ENCODE results near the gene MINDY1.
A peak's percentile ranks its signal among the peaks of the same experiment; 100 is the strongest.

The MINDY1 gene

GRCh38 chr1:151006327-151007052, at the start of gene MINDY1:
MINDY1 (minus strand) TSS chr1:151006902; CDS start chr1:151002617, 4,285 bp downstream.
- no peak for DNase-seq (ENCODE audit: low read depth, low spot score)
- H3K27ac ChIP-seq = peak within 1 kb of the TSS; percentile 84
- peak within 1 kb of the TSS; percentile 85 for H3K9ac ChIP-seq (ENCODE audit: insufficient read length)
- no peaks in the 10 kb centered on the region for H3K9me3 ChIP-seq (ENCODE audit: low read depth, low read length)
- TF ChIP-seq FOXP2 (optimal IDR thresholded peaks at IDR 0.05; ENCODE audit: control extremely low read depth, extremely low read length, insufficient read depth) (no peak), EZH2 (IDR thresholded peaks at IDR 0.05) (no peak), POLR2AphosphoS5 (IDR thresholded peaks at IDR 0.05; ENCODE audit: borderline replicate concordance, low read depth, low read length) (peak; percentile 52; the same call in 1 of the 2 replicates)
- peak within 1 kb of the TSS; percentile 94 for H3K4me3 ChIP-seq
- 0 out of 2 replicates have a peak, but pooled peaks cover 4% of the 10 kb centered on the region for H3K36me3 ChIP-seq (ENCODE audit: insufficient read depth, low read length)

GRCh38 chr1:151056149-151056548, 49.4 kb upstream of the MINDY1 start:
- peaks cover 43% of the 10 kb centered on the region for H3K36me3 ChIP-seq (ENCODE audit: insufficient read depth, low read length)
- H3K9me3 ChIP-seq (ENCODE audit: low read depth, low read length) = no peaks in the 10 kb centered on the region
- TF ChIP-seq POLR2AphosphoS5 (IDR thresholded peaks at IDR 0.05; ENCODE audit: borderline replicate concordance, low read depth, low read length) (no peak), EZH2 (IDR thresholded peaks at IDR 0.05) (no peak), FOXP2 (optimal IDR thresholded peaks at IDR 0.05; ENCODE audit: control extremely low read depth, extremely low read length, insufficient read depth) (no peak)
- no peak overlapping the region for H3K4me3 ChIP-seq
- DNase-seq (ENCODE audit: low read depth, low spot score) = no peak
- no peak overlapping the region for H3K9ac ChIP-seq (ENCODE audit: insufficient read length)
- no peak overlapping the region for H3K27ac ChIP-seq

- no peak for TF ChIP-seq EZH2 (IDR thresholded peaks at IDR 0.05)
- TF ChIP-seq POLR2AphosphoS5 (IDR thresholded peaks at IDR 0.05; ENCODE audit: borderline replicate concordance, low read depth, low read length) = no peak
- no peak for TF ChIP-seq FOXP2 (optimal IDR thresholded peaks at IDR 0.05; ENCODE audit: control extremely low read depth, extremely low read length, insufficient read depth)
- Histone ChIP-seq H3K4me3 (no peak overlapping the region), H3K27ac (no peak overlapping the region), H3K9ac (ENCODE audit: insufficient read length) (no peak overlapping the region), H3K36me3 (ENCODE audit: insufficient read depth, low read length) (peaks cover 43% of the 10 kb centered on the region), H3K9me3 (ENCODE audit: low read depth, low read length) (no peaks in the 10 kb centered on the region)
- DNase-seq (ENCODE audit: low read depth, low spot score) = no peak
Measured at GRCh38 chr1:151055581-151055980, 48.9 kb upstream of the MINDY1 start.

- no peak for TF ChIP-seq FOXP2 (optimal IDR thresholded peaks at IDR 0.05; ENCODE audit: control extremely low read depth, extremely low read length, insufficient read depth)
- TF ChIP-seq EZH2 (IDR thresholded peaks at IDR 0.05) = no peak
- TF ChIP-seq POLR2AphosphoS5 (IDR thresholded peaks at IDR 0.05; ENCODE audit: borderline replicate concordance, low read depth, low read length) = no peak
- no peak overlapping the region for H3K9ac ChIP-seq (ENCODE audit: insufficient read length)
- H3K9me3 ChIP-seq (ENCODE audit: low read depth, low read length) = no peaks in the 10 kb centered on the region
- peaks cover 43% of the 10 kb centered on the region for H3K36me3 ChIP-seq (ENCODE audit: insufficient read depth, low read length)
- no peak overlapping the region for H3K27ac ChIP-seq
- no peak overlapping the region for H3K4me3 ChIP-seq
- no peak for DNase-seq (ENCODE audit: low read depth, low spot score)
Measured at GRCh38 chr1:151054971-151055547, 48.4 kb upstream of the MINDY1 start.

- no peak for DNase-seq (ENCODE audit: low read depth, low spot score)
- TF ChIP-seq FOXP2 (optimal IDR thresholded peaks at IDR 0.05; ENCODE audit: control extremely low read depth, extremely low read length, insufficient read depth) (no peak), POLR2AphosphoS5 (IDR thresholded peaks at IDR 0.05; ENCODE audit: borderline replicate concordance, low read depth, low read length) (peak; percentile 16; the same call in 1 of the 2 replicates)
- no peaks in the 10 kb centered on the region for H3K9me3 ChIP-seq (ENCODE audit: low read depth, low read length)
- no peak overlapping the region for H3K27ac ChIP-seq
- H3K9ac ChIP-seq (ENCODE audit: insufficient read length) = no peak overlapping the region
- H3K4me3 ChIP-seq = no peak overlapping the region
- peaks cover 39% of the 10 kb centered on the region for H3K36me3 ChIP-seq (ENCODE audit: insufficient read depth, low read length)
Measured at GRCh38 chr1:151051356-151052009, 44.8 kb upstream of the MINDY1 start.

- TF ChIP-seq EZH2 (IDR thresholded peaks at IDR 0.05) (no peak), FOXP2 (optimal IDR thresholded peaks at IDR 0.05; ENCODE audit: control extremely low read depth, extremely low read length, insufficient read depth) (no peak), POLR2AphosphoS5 (IDR thresholded peaks at IDR 0.05; ENCODE audit: borderline replicate concordance, low read depth, low read length) (peak; percentile 26; the same call in 1 of the 2 replicates)
- DNase-seq (ENCODE audit: low read depth, low spot score) = no peak
- H3K9me3 ChIP-seq (ENCODE audit: low read depth, low read length) = no peaks in the 10 kb centered on the region
- no peak overlapping the region for H3K4me3 ChIP-seq
- peaks cover 26% of the 10 kb centered on the region for H3K36me3 ChIP-seq (ENCODE audit: insufficient read depth, low read length)
- H3K9ac ChIP-seq (ENCODE audit: insufficient read length) = no peak overlapping the region
- H3K27ac ChIP-seq = no peak overlapping the region
Measured at GRCh38 chr1:151050051-151050688, 43.5 kb upstream of the MINDY1 start.

- no peak for TF ChIP-seq POLR2AphosphoS5 (IDR thresholded peaks at IDR 0.05; ENCODE audit: borderline replicate concordance, low read depth, low read length)
- TF ChIP-seq EZH2 (IDR thresholded peaks at IDR 0.05) = no peak
- TF ChIP-seq FOXP2 (optimal IDR thresholded peaks at IDR 0.05; ENCODE audit: control extremely low read depth, extremely low read length, insufficient read depth) = no peak
- peaks cover 19% of the 10 kb centered on the region; the same call in 1 of the 2 replicates for H3K36me3 ChIP-seq (ENCODE audit: insufficient read depth, low read length)
Measured at GRCh38 chr1:151049458-151049857, 42.8 kb upstream of the MINDY1 start.

GRCh38 chr1:151048645-151049032, 41.9 kb upstream of the MINDY1 start:
- no peak overlapping the region for H3K27ac ChIP-seq
- peaks cover 11% of the 10 kb centered on the region; the same call in 1 of the 2 replicates for H3K36me3 ChIP-seq (ENCODE audit: insufficient read depth, low read length)
- no peak overlapping the region for H3K9ac ChIP-seq (ENCODE audit: insufficient read length)
- H3K4me3 ChIP-seq = peak overlapping the region; percentile 92; the same call in 1 of the 2 replicates
- no peaks in the 10 kb centered on the region for H3K9me3 ChIP-seq (ENCODE audit: low read depth, low read length)
- no peak for DNase-seq (ENCODE audit: low read depth, low spot score)
- no peak for TF ChIP-seq POLR2AphosphoS5 (IDR thresholded peaks at IDR 0.05; ENCODE audit: borderline replicate concordance, low read depth, low read length)
- TF ChIP-seq EZH2 (IDR thresholded peaks at IDR 0.05) = no peak
- no peak for TF ChIP-seq FOXP2 (optimal IDR thresholded peaks at IDR 0.05; ENCODE audit: control extremely low read depth, extremely low read length, insufficient read depth)

More at GRCh38 chr1:151049458-151049857, 42.8 kb upstream of the MINDY1 start:
- Histone ChIP-seq H3K4me3 (no peak overlapping the region), H3K27ac (no peak overlapping the region), H3K9ac (ENCODE audit: insufficient read length) (no peak overlapping the region), H3K9me3 (ENCODE audit: low read depth, low read length) (no peaks in the 10 kb centered on the region)
- no peak for DNase-seq (ENCODE audit: low read depth, low spot score)

Data from SK-N-MC (cell line).